GM10266 (cell line): Measurements from ENCODE around the gene TMEM39B.

Experiments
- DNase-seq: peaks from one replicate; pipeline ENCODE4 v3.0.0; 2012; ENCODE audit errors: extremely low spot score
- CTCF ChIP-seq: IDR thresholded peaks from 2 replicates; pipeline ENCODE4 v1.5.1; 2012; ENCODE audit warnings: mild to moderate bottlenecking, low read depth; ENCODE audit not compliant: control insufficient read depth, insufficient read depth; ENCODE audit errors: missing control alignments

Gene TMEM39B

GRCh38 chr1:32072622-32073298 is at the start of gene TMEM39B:
Gene TMEM39B, plus strand, starts transcription at chr1:32072939. Its CDS starts 109 bp downstream, at chr1:32073048.
- DNase-seq = peak; percentile 94
- no peak for TF ChIP-seq CTCF

- no peak for TF ChIP-seq CTCF
- no peak for DNase-seq
These were observed 49.4 kb upstream of the TMEM39B start for GRCh38 chr1:32023351-32023750.

- no peak for DNase-seq
- no peak for TF ChIP-seq CTCF
These were observed 47.2 kb upstream of the TMEM39B start for GRCh38 chr1:32025515-32025914.

GRCh38 chr1:32028746-32029145 is 44.0 kb upstream of the TMEM39B start:
- DNase-seq = no peak
- TF ChIP-seq CTCF = no peak

- DNase-seq = no peak
- no peak for TF ChIP-seq CTCF
These were observed 41.0 kb upstream of the TMEM39B start for GRCh38 chr1:32031578-32032274.

- DNase-seq = no peak
These were observed 40.5 kb upstream of the TMEM39B start for GRCh38 chr1:32032275-32032615.

More at GRCh38 chr1:32032275-32032615, 40.5 kb upstream of the TMEM39B start:
- TF ChIP-seq CTCF = no peak
